Heart left ventricle (tissue), 13 donors: ENCODE data around the gene NXN.

Source experiments
- POLR2A ChIP-seq, 2 donors: fragments of 450-650 bp; IDR thresholded peaks; one replicate each; pipeline ENCODE4 v1.6.1; 2017; ENCODE audit warnings: antibody characterized with exemption in 2 of 2, mild to moderate bottlenecking in 2 of 2, moderate library complexity in 2 of 2
- TF ChIP-seq, protein P1 (sequence below), 12 donors: fragments of 200-600 bp; sonication (generic) in 4 of 12; IDR thresholded peaks; one replicate each; pipeline versions ENCODE4 v1.5.0 to v1.8.0; 2018 to 2022; ENCODE audit warnings: antibody characterized with exemption in 12 of 12, mild to moderate bottlenecking in 5 of 12
- donor health status: ischemic (EF 13 %, LVEDD 7.1; RV severe dilation, severe dysfunction).
- donor health status: DM: no; HTN: yes; CAD: no.
- donor health status: DM: no; HTN: no; CAD: no.
- donor health status: ischemic (EF 25% LVEDD 6.9; RV normal size, moderate dysfunction).
- donor health status: ischemic (EF 25% LVEDD 5.7; RV mildly dilated, moderate dysfunction).
- donor health status: ischemic (EF 35%, LVEDD 5.7; RV mildly dilated, moderate dysfunction).
- donor health status: nonischemic (EF 11% LVEDD 7.7; RV severe dilation, severe dysfunction).
- donor health status: DM: yes; HTN: yes; CAD: no.
- donor health status: PGD.
- donor health status: ischemic (EF 29% LVEDD 5.4; RV normal size, mild dysfunction).
- donor health status: nonischemic (EF 23%, LVEDD 6.1; RV moderate dilation, normal function).

DNA sequence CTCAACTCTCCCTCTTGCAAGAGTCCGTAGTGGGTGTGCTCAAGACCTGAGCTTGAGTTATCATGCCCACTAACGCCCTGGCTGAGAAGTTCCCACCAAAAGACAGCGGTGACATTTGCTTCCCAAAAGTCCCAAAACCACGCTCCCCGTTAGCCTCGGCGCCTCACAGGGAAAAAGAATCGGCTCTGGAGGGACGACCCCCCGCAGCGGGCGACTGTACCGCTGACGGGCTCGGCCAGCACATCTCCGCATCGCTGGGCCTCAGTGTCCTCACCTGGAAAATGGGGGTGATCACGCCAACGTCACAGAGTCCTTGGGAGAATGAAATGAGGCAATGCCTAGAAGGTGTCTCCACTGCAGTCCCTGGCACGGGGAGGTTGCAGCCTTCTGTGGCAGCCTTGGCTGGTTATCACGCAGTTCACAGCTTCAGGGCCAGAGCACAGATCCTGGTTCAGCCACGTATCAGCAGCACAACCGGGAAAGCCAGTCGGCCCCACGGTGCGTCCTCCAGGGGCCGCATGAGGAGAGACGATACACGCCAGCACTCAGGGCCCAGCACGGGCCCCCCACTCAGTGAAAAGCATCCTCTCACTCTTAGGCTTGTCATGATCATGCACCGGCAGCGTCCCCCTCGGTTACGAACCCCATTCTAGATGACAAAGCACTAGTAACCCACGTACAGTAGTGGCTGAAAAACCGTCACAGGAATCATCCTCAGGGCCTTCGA lies 32.9 kb downstream of the NXN start:
- TF ChIP-seq, protein P1, sequence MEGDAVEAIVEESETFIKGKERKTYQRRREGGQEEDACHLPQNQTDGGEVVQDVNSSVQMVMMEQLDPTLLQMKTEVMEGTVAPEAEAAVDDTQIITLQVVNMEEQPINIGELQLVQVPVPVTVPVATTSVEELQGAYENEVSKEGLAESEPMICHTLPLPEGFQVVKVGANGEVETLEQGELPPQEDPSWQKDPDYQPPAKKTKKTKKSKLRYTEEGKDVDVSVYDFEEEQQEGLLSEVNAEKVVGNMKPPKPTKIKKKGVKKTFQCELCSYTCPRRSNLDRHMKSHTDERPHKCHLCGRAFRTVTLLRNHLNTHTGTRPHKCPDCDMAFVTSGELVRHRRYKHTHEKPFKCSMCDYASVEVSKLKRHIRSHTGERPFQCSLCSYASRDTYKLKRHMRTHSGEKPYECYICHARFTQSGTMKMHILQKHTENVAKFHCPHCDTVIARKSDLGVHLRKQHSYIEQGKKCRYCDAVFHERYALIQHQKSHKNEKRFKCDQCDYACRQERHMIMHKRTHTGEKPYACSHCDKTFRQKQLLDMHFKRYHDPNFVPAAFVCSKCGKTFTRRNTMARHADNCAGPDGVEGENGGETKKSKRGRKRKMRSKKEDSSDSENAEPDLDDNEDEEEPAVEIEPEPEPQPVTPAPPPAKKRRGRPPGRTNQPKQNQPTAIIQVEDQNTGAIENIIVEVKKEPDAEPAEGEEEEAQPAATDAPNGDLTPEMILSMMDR (IDR thresholded peaks at IDR 0.05), result no peak
- TF ChIP-seq POLR2A (IDR thresholded peaks at IDR 0.05), result no peak
